Measurements from ENCODE around the gene RELL2.

Gene RELL2

GRCh38 chr5:141618030-141618803 lies 18.6 kb upstream of the RELL2 start:
- peak overlapping the region; percentile 84 for H3K4me3 ChIP-seq (ENCODE audit: low read depth, low read length)
- no peak for DNase-seq (ENCODE audit: low read depth)

GRCh38 chr5:141618804-141619554 lies 17.8 kb upstream of the RELL2 start, which contains the start of gene DIAPH1:
Gene DIAPH1 (minus strand): TSS chr5:141619000. CDS start chr5:141618914, 86 bp downstream.
- H3K4me3 ChIP-seq (ENCODE audit: low read depth, low read length), result peak within 1 kb of the TSS; percentile 84
- peak; percentile 84 for DNase-seq (ENCODE audit: low read depth)

DNA sequence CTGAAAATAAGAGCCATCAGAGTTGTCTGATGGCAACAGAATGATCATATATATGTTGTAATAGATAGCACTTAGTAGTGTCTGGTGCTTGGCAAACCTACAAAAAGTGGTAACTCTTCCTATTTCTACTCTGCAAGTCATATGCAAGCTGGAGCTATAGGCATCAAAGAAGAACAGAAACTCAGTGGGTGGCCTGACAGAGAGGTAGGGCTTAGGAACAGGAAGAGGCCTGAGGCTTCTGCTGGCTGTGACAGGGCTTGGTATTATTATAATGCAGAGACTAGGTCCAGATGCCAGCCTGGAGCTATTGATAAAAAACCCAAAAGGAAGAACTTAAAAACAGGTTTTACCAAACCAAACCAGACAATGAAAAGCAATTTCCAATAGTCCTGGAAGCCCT lies 13.6 kb upstream of the RELL2 start:
- no peak for DNase-seq (ENCODE audit: low read depth)
- no peak overlapping the region for H3K4me3 ChIP-seq (ENCODE audit: low read depth, low read length)

DNA sequence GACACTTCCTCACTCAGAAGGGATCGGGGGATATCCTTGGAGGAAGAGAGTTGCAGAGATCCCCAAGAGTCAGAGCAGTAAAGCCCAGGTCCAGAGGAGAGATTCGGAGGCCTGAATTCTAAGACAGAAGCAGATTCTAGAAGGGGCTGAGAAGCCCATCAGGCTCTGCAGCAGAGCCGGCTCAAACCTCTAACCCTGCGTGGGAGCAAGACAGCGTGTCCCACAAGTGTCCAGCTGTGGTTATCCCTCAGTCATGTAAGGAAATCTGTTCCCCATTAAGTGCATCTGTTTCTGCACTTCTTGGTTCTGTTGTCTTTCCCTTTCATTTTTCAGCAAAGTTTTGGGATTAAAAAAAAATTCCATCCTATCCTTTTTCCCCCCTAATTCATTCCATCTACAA lies 13.2 kb upstream of the RELL2 start:
- H3K4me3 ChIP-seq (ENCODE audit: low read depth, low read length), result no peak overlapping the region
- no peak for DNase-seq (ENCODE audit: low read depth)

DNA sequence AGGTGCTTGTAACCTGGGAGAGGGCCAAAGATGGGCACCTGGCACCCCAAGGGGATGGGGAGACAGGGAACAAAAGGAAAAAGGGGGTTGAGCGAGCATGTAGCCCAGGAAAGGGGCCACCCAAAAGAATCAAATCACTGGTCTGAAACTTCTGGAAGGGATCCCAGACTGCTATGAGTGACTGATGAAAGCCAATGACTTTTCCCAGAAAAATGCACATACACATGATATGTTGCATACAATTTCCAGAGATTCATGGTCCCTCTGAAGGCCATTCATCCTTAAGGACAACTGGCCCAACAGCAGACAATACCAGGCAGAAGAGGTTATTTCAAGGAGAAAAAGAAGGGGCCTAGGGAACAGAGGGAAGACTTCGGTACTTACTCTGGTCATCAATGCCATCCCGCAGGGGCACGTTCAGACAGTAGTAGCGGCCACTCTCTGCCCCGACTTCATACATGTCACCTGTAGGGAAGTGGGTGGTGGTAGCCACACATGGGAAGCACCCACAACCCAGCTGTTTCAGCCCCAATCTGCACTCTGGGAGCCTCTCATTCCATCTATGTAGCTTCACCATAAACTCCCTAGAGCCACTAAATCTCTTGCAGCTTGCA lies 8.5 kb upstream of the RELL2 start:
- H3K4me3 ChIP-seq (ENCODE audit: low read depth, low read length), result no peak overlapping the region
- DNase-seq (ENCODE audit: low read depth), result no peak

GRCh38 chr5:141630570-141631140 lies 6.1 kb upstream of the RELL2 start:
- no peak overlapping the region for H3K4me3 ChIP-seq (ENCODE audit: low read depth, low read length)
- no peak for DNase-seq (ENCODE audit: low read depth)

GRCh38 chr5:141632650-141633049 lies 4.1 kb upstream of the RELL2 start:
- no peak for DNase-seq (ENCODE audit: low read depth)
- no peak overlapping the region for H3K4me3 ChIP-seq (ENCODE audit: low read depth, low read length)

DNA sequence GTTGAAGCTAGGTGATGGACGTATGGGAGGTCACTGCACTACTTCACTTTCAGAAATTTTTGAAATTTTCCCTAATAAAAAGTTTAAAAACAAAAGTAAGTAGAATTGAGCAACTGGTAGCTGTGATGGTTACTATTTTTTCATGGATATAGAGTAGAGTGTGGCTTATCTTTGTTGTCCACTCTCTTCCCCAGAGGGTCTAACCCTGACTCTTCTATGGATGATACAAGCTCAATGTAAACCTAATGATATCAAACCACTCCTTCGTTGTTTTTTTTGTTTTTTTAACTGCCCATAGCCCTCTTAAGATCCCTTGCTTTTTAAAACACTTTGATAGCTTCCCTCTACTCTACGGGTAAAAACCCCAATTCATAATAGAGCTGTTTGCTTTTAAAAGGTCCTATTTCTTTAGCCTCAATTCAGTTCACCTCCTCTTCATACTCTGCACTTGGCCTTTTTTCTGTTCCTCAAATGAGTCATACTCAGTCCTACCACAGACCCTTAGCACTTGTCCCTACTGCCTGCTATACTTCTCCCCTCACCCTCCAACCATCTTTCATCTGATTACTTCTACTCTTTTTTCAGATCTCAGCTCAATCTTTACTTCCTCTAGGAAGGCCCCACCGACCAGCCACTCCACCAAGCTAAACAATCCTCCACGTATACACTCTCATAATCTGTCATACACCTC lies 2.8 kb upstream of the RELL2 start:
- no peak for DNase-seq (ENCODE audit: low read depth)
- H3K4me3 ChIP-seq (ENCODE audit: low read depth, low read length), result no peak overlapping the region

GRCh38 chr5:141634720-141635119 lies 2.1 kb upstream of the RELL2 start:
- DNase-seq (ENCODE audit: low read depth), result no peak
- no peak overlapping the region for H3K4me3 ChIP-seq (ENCODE audit: low read depth, low read length)

DNA sequence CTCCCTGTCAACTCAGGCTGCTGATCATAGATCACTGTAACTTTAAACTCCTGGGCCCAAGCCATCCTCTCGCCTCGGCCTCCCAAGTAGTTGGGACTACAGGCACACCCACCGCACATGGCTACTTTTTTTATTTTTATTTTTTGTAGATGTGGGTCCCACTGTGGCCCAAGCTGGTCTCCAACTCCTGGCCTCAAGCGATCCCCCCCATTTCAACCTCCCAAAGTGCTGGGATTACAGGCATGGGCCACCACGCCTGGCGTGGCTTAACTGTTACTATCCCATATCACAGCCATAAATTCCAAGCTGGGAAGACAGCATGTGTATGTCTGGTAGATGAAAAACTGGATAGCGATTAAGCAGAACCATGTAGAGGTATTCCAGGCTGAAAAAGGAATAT lies 1.2 kb upstream of the RELL2 start:
- H3K4me3 ChIP-seq (ENCODE audit: low read depth, low read length), result peak overlapping the region; percentile 95
- DNase-seq (ENCODE audit: low read depth), result no peak

GRCh38 chr5:141636106-141636412 lies 738 bp upstream of the RELL2 start:
- H3K4me3 ChIP-seq (ENCODE audit: low read depth, low read length), result peak overlapping the region; percentile 95
- DNase-seq (ENCODE audit: low read depth), result no peak

DNA sequence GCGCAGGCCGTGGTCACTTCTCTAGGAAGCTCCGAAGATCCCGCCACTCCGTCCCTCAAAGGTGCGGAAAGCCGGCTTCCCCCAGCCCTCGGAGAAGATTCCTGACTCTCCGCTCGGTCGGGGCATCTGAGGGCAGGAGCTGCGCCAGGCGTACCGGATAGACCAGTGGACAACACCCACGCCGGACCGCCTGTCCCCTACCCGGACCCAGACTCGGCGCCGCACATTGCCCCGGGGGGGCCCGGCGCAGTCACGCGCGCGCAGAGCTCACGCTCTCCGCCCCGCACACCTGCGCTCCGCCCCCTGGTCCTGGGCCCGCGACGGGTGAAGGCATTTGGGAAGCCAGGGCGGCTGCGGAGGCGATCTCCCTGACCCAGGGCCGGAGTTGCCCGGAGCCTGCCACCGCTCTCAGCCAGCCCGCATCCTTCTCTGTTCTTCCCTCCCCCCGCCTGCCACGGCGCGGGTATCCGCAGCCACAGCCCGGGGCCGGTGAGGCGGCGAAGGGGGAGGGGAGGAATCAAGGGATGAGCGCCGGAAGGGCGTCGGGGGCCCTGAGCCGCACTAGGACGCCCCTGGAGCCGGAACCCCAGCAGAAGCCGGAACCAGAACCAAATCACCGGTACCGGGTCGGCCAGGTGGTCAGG lies 448 bp downstream of the RELL2 start:
- peak overlapping the region; percentile 95 for H3K4me3 ChIP-seq (ENCODE audit: low read depth, low read length)
- no peak for DNase-seq (ENCODE audit: low read depth)

DNA sequence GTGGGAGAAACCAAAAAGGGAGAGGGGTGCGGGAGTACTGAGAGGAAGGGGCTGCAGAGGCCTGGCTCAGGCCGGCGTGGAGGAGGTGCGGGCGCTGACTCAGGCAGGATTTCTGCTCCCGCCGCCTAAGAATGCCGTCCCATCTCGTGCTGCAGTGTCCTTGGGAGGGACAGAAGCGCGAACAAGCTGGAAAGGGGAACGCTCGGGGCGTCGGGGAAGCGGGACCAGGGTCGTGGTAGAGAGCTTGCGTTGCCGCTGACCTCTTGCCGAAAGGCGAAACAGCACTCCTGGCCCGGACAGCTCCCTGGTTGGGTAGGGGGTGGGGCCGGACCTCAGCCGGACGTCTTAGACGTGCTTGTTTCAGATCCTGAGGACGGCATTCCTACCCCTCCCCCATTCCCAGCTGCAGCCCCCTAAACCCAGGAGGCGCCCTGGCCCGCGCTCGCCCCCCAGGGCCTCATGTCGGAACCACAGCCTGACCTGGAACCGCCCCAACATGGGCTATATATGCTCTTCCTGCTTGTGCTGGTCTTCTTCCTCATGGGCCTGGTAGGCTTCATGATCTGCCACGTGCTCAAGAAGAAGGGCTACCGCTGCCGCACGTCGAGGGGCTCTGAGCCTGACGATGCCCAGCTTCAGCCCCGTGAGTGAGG lies 1.1 kb downstream of the RELL2 start:
- H3K4me3 ChIP-seq (ENCODE audit: low read depth, low read length), result peak overlapping the region; percentile 95
- no peak for DNase-seq (ENCODE audit: low read depth)

GRCh38 chr5:141638771-141639170 lies 2.0 kb downstream of the RELL2 start:
- no peak for DNase-seq (ENCODE audit: low read depth)
- H3K4me3 ChIP-seq (ENCODE audit: low read depth, low read length), result no peak overlapping the region

- no peak for DNase-seq (ENCODE audit: low read depth)
- H3K4me3 ChIP-seq (ENCODE audit: low read depth, low read length), result no peak overlapping the region
Measured at GRCh38 chr5:141639357-141640050, 2.7 kb downstream of the RELL2 start.

- no peak for DNase-seq (ENCODE audit: low read depth)
- H3K4me3 ChIP-seq (ENCODE audit: low read depth, low read length), result no peak overlapping the region
Measured at GRCh38 chr5:141640051-141640415, 3.2 kb downstream of the RELL2 start.

- no peak for DNase-seq (ENCODE audit: low read depth)
- H3K4me3 ChIP-seq (ENCODE audit: low read depth, low read length), result no peak overlapping the region
Measured at GRCh38 chr5:141640698-141641097, 3.9 kb downstream of the RELL2 start.

GRCh38 chr5:141641634-141642267 lies 5.0 kb downstream of the RELL2 start:
- DNase-seq (ENCODE audit: low read depth), result no peak

More at GRCh38 chr5:141641634-141642267, 5.0 kb downstream of the RELL2 start:
- H3K4me3 ChIP-seq (ENCODE audit: low read depth, low read length), result no peak overlapping the region

All from skeletal muscle cell (primary cell).